Neural cell (in vitro differentiated cells): Measurements from ENCODE around the gene PLCL2. TPM values are rescaled to one million over a fixed set of nuclear protein-coding genes. Genes with fewer than 3 reads are reported as not detected.

Experiments
- H2AFZ ChIP-seq: fragments of 200-600, 300-800 bp; sonication (generic), shearing (Covaris generic); 2 replicates; pipeline ENCODE4 v1.6.0; 2014; ENCODE audit warnings: low read depth, mild to moderate bottlenecking, antibody characterized with exemption, low read length, moderate library complexity
- H3F3A ChIP-seq: fragments of 200-600 bp; shearing (Covaris generic); 2 replicates; pipeline ENCODE4 v1.6.1; 2016; ENCODE audit warnings: mild to moderate bottlenecking, moderate library complexity, mixed read lengths, antibody characterized with exemption, low read length; ENCODE audit not compliant: insufficient read depth, poor library complexity, severe bottlenecking
- H3K27ac ChIP-seq: fragments of 200-600, 300-800 bp; sonication (generic), shearing (Covaris generic); 2 replicates; pipeline ENCODE4 v1.5.1; 2014; ENCODE audit warnings: mild to moderate bottlenecking, low read length, moderate library complexity
- H3K27me3 ChIP-seq: fragments of 300-800, 200-600 bp; sonication (generic), shearing (Covaris generic); 2 replicates; pipeline ENCODE4 v1.6.0; 2014; ENCODE audit warnings: mild to moderate bottlenecking, low read depth, low read length, moderate library complexity; ENCODE audit not compliant: insufficient read depth
- H3K36me3 ChIP-seq: fragments of 300-800, 200-600 bp; sonication (generic), shearing (Covaris generic); 2 replicates; pipeline ENCODE4 v1.5.1; 2014; ENCODE audit warnings: mild to moderate bottlenecking, antibody characterized with exemption, low read length, moderate library complexity; ENCODE audit not compliant: insufficient read depth
- H3K4me2 ChIP-seq: fragments of 300-800, 200-600 bp; sonication (generic), shearing (Covaris generic); 2 replicates; pipeline ENCODE4 v1.6.0; 2014; ENCODE audit warnings: mild to moderate bottlenecking, low read length
- H3K4me3 ChIP-seq: fragments of 300-800, 200-600 bp; sonication (generic), shearing (Covaris generic); 2 replicates; pipeline ENCODE4 v1.5.1; 2014; ENCODE audit warnings: mild to moderate bottlenecking, low read length, moderate library complexity
- H3K79me2 ChIP-seq: fragments of 200-600 bp; shearing (Covaris generic); replicated peaks from 2 replicates; pipeline ENCODE4 v1.6.0; 2014; ENCODE audit warnings: mild to moderate bottlenecking, low read length, moderate library complexity; ENCODE audit not compliant: insufficient read depth
- H3K9ac ChIP-seq: fragments of 300-800, 200-600 bp; sonication (generic), shearing (Covaris generic); 2 replicates; pipeline ENCODE4 v1.6.1; 2016; ENCODE audit warnings: mild to moderate bottlenecking, low read length, mixed read lengths
- H3K9me2 ChIP-seq: fragments of 200-600 bp; shearing (Covaris generic); 2 replicates; pipeline ENCODE4 v1.6.1; 2016; ENCODE audit warnings: mild to moderate bottlenecking, low read length, mixed read lengths; ENCODE audit not compliant: insufficient read depth
- H3K9me3 ChIP-seq: fragments of 200-600, 300-800 bp; sonication (generic), shearing (Covaris generic); 2 replicates; pipeline ENCODE4 v1.6.1; 2016; ENCODE audit warnings: mild to moderate bottlenecking, mixed run types, low read length, moderate library complexity, mixed read lengths
- H4K20me1 ChIP-seq: fragments of 200-600 bp; shearing (Covaris generic); 2 replicates; pipeline ENCODE4 v1.6.1; 2016; ENCODE audit warnings: mild to moderate bottlenecking, mixed run types; ENCODE audit not compliant: insufficient read depth
- CTCF ChIP-seq: fragments of 450-650 bp; IDR thresholded peaks from 2 replicates; pipeline ENCODE4 v1.5.1; 2014; ENCODE audit warnings: antibody characterized with exemption, mild to moderate bottlenecking, moderate library complexity; ENCODE audit not compliant: poor library complexity, severe bottlenecking
- EP300 ChIP-seq: fragments of 450-650 bp; conservative IDR thresholded peaks from 2 replicates; pipeline ENCODE4 v1.6.1; 2014; ENCODE audit warnings: antibody characterized with exemption, mild to moderate bottlenecking, moderate library complexity; ENCODE audit not compliant: poor library complexity, severe bottlenecking
- EZH2 ChIP-seq: fragments of 200-600, 300-800 bp; shearing (Covaris generic), sonication (generic); IDR thresholded peaks from 2 replicates; pipeline ENCODE4 v1.6.1; 2014; ENCODE audit warnings: antibody characterized with exemption, low read length, borderline replicate concordance, mild to moderate bottlenecking; ENCODE audit not compliant: insufficient read depth, poor library complexity, severe bottlenecking
- MXI1 ChIP-seq: fragments of 450-650 bp; conservative IDR thresholded peaks from 2 replicates; pipeline ENCODE4 v1.6.1; 2014; ENCODE audit warnings: antibody characterized with exemption, mild to moderate bottlenecking; ENCODE audit not compliant: poor library complexity, severe bottlenecking
- POLR2AphosphoS5 ChIP-seq: IDR thresholded peaks from 2 replicates; pipeline ENCODE4 v1.6.1; 2012
- RAD21 ChIP-seq: fragments of 450-650 bp; conservative IDR thresholded peaks from 2 replicates; pipeline ENCODE4 v1.6.1; 2014; ENCODE audit warnings: antibody characterized with exemption, mild to moderate bottlenecking, moderate library complexity
- REST ChIP-seq: IDR thresholded peaks from 2 replicates; pipeline ENCODE4 v1.6.1; 2012; ENCODE audit warnings: borderline replicate concordance
- SMC3 ChIP-seq: fragments of 450-650 bp; conservative IDR thresholded peaks from 2 replicates; pipeline ENCODE4 v1.6.1; 2014; ENCODE audit warnings: antibody characterized with exemption, mild to moderate bottlenecking, moderate library complexity; ENCODE audit not compliant: poor library complexity
- TAF1 ChIP-seq: IDR thresholded peaks from 2 replicates; pipeline ENCODE4 v1.6.1; 2012; ENCODE audit warnings: low read depth
- polyA plus RNA-seq: library from polyadenylated mRNA; depleted of rRNA; stranded (reverse); fragments of >200 nt; gene quantifications from 2 replicates; pipeline ENCODE4 v1.2.3, GENCODE V29; 2014

The PLCL2 gene
- polyA plus RNA-seq, 1 donor from 2014 or later, result 69.8 TPM

DNA sequence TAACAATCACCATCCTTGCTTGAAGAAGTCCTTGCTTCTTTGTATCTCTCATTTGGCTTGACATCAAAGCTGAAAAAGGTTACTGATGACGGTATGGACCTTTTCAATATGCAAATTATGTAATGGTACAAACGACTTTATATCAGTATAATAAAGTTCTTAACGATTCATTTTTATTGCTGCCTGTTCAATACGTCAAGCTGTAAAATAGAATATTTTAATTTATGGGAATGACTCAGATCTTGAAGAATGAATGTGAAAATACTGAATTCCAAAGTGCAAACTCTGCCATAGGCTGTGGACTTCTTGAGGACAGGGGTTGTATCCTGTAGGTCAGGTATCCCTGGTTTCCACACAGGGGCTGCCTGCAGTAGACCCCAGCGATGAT is 156.2 kb downstream of the PLCL2 start:
- TF ChIP-seq REST (no peak), SMC3 (no peak), EP300 (no peak), CTCF (no peak), MXI1 (no peak), POLR2AphosphoS5 (no peak), EZH2 (no peak), TAF1 (no peak), RAD21 (no peak)
- Histone ChIP-seq H3K4me2 (no peak overlapping the region), H3K27me3 (no peaks in the 10 kb centered on the region), H3K4me3 (no peak overlapping the region), H3K9me2 (no peaks in the 10 kb centered on the region), H4K20me1 (no peaks in the 10 kb centered on the region), H3F3A (peaks cover 4% of the 10 kb centered on the region), H3K9ac (no peak overlapping the region), H3K9me3 (no peaks in the 10 kb centered on the region), H2AFZ (no peak overlapping the region), H3K79me2 (no peaks in the 10 kb centered on the region), H3K36me3 (peaks cover 4% of the 10 kb centered on the region), H3K27ac (no peak overlapping the region)

GRCh38 chr3:17044855-17045254 is 160.1 kb downstream of the PLCL2 start:
- Histone ChIP-seq H3K9me2 (no peaks in the 10 kb centered on the region), H3F3A (peaks cover 3% of the 10 kb centered on the region), H2AFZ (no peak overlapping the region), H4K20me1 (no peaks in the 10 kb centered on the region), H3K4me3 (no peak overlapping the region), H3K9ac (no peak overlapping the region), H3K27ac (no peak overlapping the region), H3K9me3 (no peaks in the 10 kb centered on the region), H3K79me2 (no peaks in the 10 kb centered on the region), H3K36me3 (peaks cover 7% of the 10 kb centered on the region), H3K4me2 (no peak overlapping the region), H3K27me3 (no peaks in the 10 kb centered on the region)
- TF ChIP-seq REST (no peak), CTCF (no peak)
